DMS114 treated with DMSO at 0.1 percent for 48 hours (cell line): ENCODE measurements around the gene MOGAT1.
"Not testable (repeated sequence)": the region's sequence is repeated elsewhere in the genome, so short reads cannot be mapped to it uniquely, and the experiment has no call there.

Experiments
- DNase-seq: peaks from one replicate; lab custom pipeline; 2025; ENCODE audit not compliant: unreplicated experiment; lab: John Stamatoyannopoulos, UW

Gene MOGAT1

GRCh38 chr2:222738312-222738711, 66.9 kb downstream of the MOGAT1 start:
- no peak for DNase-seq

- no peak for DNase-seq
These were observed 67.4 kb downstream of the MOGAT1 start for GRCh38 chr2:222738809-222739208.

- no peak for DNase-seq
These were observed 68.5 kb downstream of the MOGAT1 start for GRCh38 chr2:222739939-222740338.

GRCh38 chr2:222743251-222743812, 71.9 kb downstream of the MOGAT1 start:
- DNase-seq, result no peak

- no peak for DNase-seq
These were observed 74.5 kb downstream of the MOGAT1 start for GRCh38 chr2:222745836-222746559.

- no peak for DNase-seq
These were observed 76.2 kb downstream of the MOGAT1 start for GRCh38 chr2:222747526-222748160.

- no peak for DNase-seq
These were observed 79.1 kb downstream of the MOGAT1 start for GRCh38 chr2:222750533-222750932.

GRCh38 chr2:222751238-222751637, 79.8 kb downstream of the MOGAT1 start:
- no peak for DNase-seq

GRCh38 chr2:222751821-222752719, 80.6 kb downstream of the MOGAT1 start:
- DNase-seq, result no peak

- no peak for DNase-seq
These were observed 81.3 kb downstream of the MOGAT1 start for GRCh38 chr2:222752746-222753145.

GRCh38 chr2:222753251-222753824, 81.9 kb downstream of the MOGAT1 start:
- DNase-seq, result no peak

GRCh38 chr2:222754324-222754930, 83.0 kb downstream of the MOGAT1 start:
- no peak for DNase-seq

GRCh38 chr2:222755593-222755992, 84.1 kb downstream of the MOGAT1 start:
- DNase-seq, result not testable (repeated sequence)

GRCh38 chr2:222756362-222756831, 84.9 kb downstream of the MOGAT1 start:
- DNase-seq, result no peak

GRCh38 chr2:222756951-222757650, 85.6 kb downstream of the MOGAT1 start:
- DNase-seq, result no peak
